Keratinocyte (primary cell): ENCODE measurements around the gene MALAT1.

Experiments
- CTCF ChIP-seq, 3 experiments: IDR thresholded peaks in 1 of 3; conservative IDR thresholded peaks in 1 of 3; optimal IDR thresholded peaks in 1 of 3; 2 replicates in 2 of 3; 3 replicates in 1 of 3; pipeline versions ENCODE3 to v1.5.1; 2011; ENCODE audit warnings: low read length in 3 of 3, mild to moderate bottlenecking in 3 of 3, moderate library complexity in 2 of 3, control low read depth in 1 of 3, inconsistent platforms in 1 of 3; ENCODE audit not compliant: insufficient read depth in 2 of 3; ENCODE audit errors: extremely low read depth in 1 of 3
- EZH2 ChIP-seq: IDR thresholded peaks from one replicate; pipeline ENCODE4 v1.6.1; 2012; ENCODE audit warnings: inconsistent platforms, mild to moderate bottlenecking, low read length, moderate library complexity

- no peak for TF ChIP-seq CTCF (optimal IDR thresholded peaks at IDR 0.05 in 1 of 3, IDR thresholded peaks at IDR 0.05 in 1 of 3, conservative IDR thresholded peaks at IDR 0.05 in 1 of 3; ENCODE audit: extremely low read depth in 1 of 3, insufficient read depth in 2 of 3, low read length in 3 of 3)
- no peak for TF ChIP-seq EZH2
Measured at GRCh38 chr11:65538232-65538914, 39.5 kb downstream of the MALAT1 start.
